A549 treated with GW870086 at 1 μM for 4 hours (cell line): ENCODE measurements around the gene FNDC3B. TPM values are rescaled to one million over a fixed set of nuclear protein-coding genes. Genes with fewer than 3 reads are reported as not detected.

Source experiments
- total RNA-seq: library from RNA; stranded (reverse); fragments of 200-300 nt; extraction: Qiagen RNA extraction; gene quantifications from 5 replicates; pipeline ENCODE4 v1.2.3, GENCODE V29; 2022; ENCODE audit warnings: low read depth

Gene FNDC3B
- total RNA-seq, result 22.6 to 36.6 TPM (median 33.4 TPM) in 5 replicates

DNA sequence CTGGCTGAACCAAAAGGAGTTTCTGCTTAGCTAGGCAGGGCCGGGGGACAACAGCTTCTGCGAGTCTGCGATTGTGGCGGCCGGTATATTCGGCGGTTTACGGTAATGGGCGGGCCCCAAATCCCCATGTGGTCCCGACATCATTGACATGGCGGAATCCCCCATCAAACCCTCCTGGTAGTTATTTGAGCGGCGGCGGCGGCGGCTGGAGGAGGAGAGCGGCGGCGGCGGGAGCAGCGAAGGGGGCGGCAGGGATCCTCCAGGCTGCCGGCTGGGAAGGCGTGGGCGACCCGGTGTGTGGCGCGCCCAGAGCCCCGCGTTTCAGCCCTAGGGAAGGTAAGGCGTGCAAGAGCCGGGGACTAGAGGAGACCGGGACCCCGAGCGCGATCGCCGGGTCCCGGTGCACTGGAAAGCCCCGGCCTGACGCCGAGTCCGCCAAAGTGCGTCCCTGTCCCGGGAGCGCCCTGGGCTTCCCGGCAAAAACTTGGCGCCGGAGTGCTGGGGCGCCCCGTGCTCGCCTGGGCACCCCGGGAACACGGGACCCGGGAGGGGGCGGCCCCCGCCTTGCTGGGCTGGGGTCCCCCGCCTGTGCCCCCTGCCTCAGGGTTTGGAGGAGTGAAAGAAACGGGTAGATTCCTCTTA lies at the start of gene FNDC3B:
Gene FNDC3B (plus strand): TSS at position 143 of the 642 bp plus-strand sequence. CDS start 72,902 bp downstream, outside the sequence.

GRCh38 chr3:172447611-172448579 lies 408.5 kb downstream of the FNDC3B start, which contains the start of gene GHSR:
GHSR (minus strand) TSS chr3:172448456; CDS start chr3:172448413, 43 bp downstream.

Other genes with a start within 250 kb of the FNDC3B start
- 6.6 to 12.1 TPM (median 10.2 TPM) in 5 replicates for gene PLD1, start 229.1 kb upstream of the FNDC3B start, total RNA-seq
- not detected in 5 replicates for gene TMEM212, start 196.2 kb upstream of the FNDC3B start, total RNA-seq